NAMALWA (cell line): ENCODE results near the gene SEC14L5.
A peak's percentile ranks its signal among the peaks of the same experiment; 100 is the strongest.
"Not testable (repeated sequence)": the region's sequence is repeated elsewhere in the genome, so short reads cannot be mapped to it uniquely, and the experiment has no call there.

ENCODE experiments used
- DNase-seq: peaks from one replicate; pipeline ENCODE4 v3.0.0-alpha.2; 2015; ENCODE audit warnings: low spot score

The SEC14L5 gene

DNA sequence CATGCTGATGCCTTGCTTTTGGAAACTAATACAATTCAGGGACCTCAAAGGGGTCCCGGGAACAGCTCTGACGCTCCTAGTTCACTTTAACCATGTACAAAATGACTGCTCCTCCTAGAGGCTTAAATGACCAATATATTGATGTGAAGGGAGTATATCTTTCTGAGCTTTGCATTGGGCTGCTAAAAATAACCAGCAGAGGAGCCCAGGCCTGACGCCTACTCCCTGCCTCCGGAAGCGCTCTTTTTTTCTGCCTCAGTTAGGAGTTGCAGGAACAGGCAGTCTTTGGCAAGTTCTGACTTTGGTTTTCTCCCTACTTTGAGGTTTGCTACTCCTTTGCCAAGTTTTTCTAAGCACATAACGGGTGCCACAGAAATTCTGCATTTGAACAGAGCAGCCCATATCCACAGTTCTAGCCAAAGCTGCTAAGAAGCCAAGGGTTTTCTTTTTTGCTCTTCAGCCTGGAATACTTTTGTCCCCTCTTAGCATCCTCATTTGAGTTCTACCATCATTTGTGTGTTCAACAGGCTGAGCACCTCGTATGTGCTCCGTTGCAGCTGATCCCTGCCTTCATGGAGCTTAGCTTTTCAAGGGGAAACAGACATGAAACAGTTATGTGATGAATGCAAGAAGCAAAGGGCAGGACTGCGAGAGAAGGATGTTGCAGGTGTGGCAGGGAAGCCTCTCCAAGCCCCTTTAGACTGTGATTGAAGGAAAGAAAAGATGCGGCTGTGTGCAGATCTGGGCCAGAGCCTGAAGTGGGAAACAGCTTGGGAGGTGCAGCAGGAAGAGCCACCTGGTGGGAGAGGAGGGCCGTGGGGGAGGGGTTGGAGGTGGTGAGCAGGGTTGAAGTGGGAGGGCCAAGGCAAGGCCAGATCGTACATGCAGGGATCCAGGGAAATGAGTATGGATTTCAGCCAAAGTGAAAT lies 78.4 kb downstream of the SEC14L5 start:
- DNase-seq, result no peak

DNA sequence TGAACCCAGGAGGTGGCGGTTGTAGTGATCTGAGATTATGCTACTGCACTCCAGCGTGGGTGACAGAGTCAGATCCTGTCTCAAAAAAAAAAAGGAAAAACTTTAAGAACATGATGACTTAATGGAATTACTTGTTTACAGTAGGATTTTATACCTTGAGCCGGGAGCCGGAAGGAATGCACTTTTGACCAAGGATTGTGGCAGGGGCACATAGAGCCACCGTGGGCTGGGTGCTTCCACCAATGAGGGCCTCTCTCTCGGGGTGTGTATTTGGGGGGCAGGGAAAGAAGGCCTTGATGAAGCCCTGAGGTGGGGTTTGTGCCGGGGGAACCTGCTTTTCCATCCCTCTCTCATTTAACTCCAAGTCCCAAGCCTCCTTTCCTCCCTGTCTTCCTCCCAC lies 82.3 kb downstream of the SEC14L5 start:
- no peak for DNase-seq

DNA sequence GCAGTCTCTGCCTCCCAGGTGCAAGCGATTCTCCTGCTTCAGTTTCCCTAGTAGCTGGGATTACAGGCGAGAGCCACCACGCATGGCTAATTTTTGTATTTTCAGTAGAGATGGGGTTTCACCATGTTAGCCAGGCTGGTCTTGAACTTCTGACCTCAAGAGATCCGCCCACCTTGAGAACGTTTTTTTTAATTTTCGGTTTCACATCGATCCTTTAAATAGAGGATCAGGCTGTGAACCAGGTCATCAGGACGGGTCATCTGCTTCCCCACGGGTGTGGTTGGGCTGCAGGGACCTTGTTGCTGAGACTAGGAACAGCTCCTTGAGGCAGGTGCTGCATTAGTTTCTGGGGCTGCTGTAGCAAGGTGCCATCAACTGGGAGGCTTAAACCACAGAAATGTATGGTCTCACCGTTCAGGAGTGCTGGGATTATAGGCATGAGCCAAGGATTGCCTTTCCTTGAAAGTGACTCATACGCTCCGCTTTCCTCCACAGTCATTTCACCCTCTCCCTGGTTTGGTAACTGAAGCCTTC lies 83.5 kb downstream of the SEC14L5 start:
- no peak for DNase-seq

DNA sequence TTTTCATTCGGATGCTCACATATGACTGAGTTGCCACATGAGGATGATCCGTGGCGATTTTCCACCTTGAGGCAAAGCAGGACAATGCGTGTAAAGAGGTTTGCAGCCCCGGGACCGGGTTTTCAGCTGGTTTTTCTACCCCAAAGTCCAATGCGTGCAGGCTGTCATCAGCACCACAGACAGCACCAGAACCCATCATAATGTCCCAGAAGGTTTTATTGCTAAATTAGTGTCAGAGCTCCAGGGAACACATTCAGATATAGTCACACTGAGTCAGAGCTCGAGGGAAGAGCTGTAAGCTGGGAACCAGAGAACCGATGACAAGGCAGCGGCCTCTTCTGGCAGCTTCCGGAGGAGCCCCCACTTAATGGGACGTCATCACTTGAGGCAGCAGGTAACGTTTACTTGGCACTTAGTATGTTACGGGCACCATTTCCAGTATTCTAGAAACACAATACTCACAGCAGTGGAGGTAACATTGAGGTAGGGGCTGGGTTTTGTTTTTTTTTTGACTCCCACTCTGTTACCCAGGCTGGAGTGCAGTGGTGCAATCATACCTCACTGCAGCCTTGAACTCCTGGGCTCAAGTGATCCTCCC lies 84.5 kb downstream of the SEC14L5 start:
- DNase-seq, result no peak

DNA sequence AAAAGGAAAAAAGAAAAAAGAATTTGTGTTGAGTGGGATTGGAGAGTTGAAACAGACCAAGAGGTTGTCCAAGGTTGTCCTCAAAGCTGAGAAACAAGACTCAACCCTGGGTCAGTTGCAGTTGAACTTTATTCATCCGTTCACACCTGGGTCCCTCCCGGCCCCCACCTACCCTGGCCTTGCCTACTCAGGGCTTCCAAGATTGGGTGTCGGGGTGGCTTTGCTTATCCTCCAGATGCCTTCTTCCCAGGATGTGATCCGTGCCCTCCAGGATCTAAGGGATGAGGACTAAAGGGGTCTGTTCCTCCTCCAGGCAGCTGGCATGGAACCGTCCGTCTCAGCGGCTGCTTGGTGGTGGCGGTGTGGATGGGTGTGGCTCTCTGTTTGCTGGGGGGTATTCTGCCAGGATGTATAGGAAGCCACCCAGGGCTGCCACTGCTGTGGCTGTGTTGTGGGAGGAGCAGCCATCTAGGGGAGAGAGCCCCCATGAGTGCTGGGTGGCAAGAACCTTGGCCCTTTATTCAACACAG lies 85.9 kb downstream of the SEC14L5 start:
- DNase-seq, result no peak

DNA sequence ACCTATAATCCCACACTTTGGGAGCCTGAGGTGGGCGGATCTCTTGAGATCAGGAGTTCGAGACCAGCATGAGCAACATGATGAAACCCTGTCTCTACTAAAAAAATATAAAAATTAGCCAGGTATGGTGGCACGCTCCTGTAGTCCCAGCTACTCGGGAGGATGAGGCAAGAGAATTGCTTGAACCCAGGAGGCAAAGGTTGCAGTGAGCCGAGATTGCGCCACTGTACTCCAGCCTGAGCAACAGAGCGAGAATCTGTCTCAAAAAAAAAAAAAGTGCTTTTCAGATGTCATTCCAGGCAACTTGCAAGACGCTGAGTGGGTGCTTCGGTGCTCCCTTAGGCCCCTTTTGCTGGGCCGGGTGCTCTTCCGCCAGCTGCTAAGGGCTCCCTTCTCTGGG lies 86.5 kb downstream of the SEC14L5 start:
- DNase-seq, result not testable (repeated sequence)

DNA sequence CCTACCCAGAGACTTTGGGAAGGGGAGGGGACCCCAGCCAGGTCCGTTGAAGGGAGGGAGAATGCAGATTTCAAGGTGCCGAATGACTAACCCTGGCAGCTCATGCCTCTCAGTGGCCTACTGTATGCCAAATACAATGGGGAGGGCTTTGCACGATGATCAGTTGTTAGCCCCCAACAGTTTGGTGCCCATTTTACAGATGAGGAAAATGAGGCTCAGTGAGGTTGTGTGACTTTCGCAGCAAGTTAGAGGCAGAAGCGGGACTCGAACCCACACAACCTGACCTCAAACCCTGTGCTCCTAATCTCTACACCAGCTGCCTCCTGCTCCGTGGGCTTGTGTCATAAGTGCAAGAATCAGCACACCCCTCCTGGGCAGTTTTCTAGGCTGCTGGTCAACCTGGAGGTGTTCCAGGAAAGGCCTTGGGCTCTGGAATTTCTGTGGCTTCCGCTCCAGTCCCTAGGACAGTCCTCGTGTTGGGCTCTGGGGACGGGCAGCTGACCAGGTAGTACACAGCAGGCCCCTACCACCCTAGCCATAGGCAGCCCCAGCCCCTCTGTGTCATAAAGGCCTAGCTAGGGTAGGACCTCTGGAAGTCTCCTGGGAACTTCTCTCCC lies 87.5 kb downstream of the SEC14L5 start:
- DNase-seq, result no peak

DNA sequence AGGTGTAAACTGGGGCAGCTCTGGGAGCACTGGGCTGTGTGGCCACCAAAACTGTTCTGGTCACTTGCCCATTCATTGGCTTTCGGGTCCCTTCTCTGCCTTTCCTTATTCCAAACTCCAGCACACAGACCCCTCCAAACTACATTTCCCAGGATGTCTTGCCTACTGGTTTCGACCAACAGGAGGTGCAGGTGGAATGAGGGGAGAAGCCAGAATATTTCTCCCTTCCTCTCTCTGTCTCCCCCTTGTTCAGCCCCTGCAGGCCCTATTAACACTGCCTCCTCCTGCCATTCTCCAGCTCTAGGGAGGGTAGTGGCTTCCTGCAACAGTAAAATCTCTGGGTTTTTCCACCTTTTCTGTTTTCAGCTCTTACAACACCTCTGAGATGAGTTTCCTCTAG lies 88.8 kb downstream of the SEC14L5 start:
- no peak for DNase-seq

DNA sequence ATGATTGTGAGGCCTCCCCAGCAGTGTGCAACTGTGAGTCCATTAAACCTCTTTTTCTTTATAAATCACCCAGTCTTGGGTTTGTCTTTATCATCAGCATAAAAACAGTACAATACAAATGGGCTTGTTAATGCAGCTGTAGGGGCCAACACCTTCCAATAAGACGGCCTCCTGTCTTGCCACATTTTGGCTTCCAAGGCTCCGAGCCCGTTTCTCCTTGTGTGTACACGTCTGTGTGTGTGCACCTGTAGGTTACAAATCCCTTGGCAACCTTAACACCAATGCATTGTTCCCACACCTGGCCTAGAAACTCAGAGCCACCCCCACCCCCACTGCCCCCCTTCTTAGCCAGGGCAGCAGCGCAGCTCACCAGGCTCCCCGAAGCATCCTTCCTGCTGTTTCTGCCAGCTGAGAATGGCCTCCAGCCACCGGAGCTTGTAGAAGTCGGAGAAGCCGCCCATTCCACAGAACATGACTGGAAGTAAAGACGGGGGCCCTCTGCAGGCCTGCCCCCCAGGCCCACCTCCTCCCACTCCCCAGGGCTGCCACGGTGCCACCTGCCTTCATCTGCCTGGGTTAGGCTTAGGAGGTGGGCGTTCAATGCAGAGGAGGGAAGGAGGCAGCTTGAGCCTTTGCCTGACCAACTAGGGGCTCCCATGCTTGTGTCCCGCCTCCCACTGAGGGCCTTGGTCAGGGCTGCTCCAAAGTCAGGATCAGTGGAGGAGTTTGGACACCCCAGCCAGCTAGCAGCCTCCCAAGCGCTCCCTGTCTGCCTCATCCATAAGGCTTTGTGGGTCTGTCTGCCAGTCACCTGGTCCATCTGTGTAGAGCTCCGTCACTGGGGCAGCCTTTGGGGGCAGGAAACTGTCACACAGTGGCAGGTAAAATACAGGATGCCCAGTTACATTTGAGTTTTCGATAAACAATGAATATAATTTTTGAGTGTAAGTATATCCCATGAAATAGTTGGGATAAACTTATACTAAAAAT lies 97.0 kb downstream of the SEC14L5 start:
- DNase-seq, result no peak

DNA sequence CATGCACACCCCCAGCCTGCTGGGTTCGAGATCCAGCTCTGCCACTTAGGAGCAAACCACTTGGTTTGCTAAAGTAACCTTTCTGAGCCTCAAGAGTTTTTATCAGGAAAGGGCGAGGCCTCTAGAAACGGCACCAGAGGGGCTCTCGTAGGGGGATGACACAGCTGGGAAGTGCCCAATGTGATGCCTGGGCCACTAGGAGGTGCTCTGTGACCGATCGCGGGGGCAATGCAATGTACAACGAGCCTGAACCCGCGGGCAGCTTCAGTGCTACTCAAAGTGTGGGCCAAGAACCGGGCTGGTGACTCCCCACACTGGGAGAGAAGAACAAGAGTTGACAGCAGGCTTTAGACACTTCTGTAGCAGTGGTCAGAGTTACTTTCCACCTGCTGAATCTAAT lies 98.2 kb downstream of the SEC14L5 start:
- peak; percentile 77 for DNase-seq

DNA sequence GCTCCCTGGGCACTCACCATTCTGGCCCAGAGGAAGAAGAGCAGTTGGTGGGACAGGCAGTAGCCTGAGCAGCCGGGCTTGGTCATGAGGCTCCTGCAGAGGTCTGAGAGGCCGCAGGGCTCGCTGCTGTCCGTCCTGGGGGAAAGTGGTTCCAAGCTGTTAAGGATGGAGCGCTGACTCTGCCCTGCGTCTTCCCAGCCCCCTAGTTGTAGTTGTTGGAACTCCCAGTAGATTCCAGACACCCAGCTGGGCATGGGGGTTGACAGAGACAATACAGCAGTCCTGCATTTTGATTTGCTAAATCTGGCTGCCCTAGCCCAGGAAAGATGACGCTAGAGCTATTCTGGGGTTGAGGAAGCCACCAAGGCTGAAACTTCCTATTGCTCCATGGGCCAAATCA lies 100.3 kb downstream of the SEC14L5 start:
- no peak for DNase-seq

DNA sequence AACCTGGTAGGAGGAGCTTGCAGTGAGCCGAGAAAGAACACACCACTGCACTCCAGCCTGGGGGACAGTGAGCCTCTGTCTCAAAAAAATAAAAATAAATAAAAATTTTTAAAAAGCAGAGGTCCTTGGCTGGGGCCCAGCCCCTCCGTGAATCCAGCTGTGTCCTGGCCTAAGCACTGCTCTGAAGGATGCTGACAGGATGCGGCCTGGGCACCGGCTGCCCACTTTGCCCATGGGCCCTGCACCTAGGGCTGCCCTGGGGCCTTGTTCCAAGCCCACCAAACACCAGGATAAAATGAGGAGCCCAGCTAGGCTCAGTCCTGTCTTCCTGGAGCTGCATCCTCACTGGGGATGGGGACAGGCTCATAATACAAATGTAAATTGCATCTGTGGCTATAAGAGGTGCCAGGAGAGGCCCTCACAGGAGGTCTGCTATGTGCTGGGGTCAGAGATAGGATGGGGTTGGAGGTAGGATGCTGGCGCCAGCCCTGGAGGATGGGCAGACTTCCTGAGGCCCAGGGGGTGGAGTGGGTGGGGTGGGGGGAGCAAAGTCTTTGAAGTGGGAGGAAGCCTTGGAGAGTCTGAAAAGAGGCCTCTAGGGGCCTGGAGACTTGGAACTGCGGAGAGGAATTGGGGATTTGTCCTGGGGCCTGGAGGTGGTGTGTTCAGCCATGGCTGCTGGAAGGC lies 101.4 kb downstream of the SEC14L5 start:
- no peak for DNase-seq

DNA sequence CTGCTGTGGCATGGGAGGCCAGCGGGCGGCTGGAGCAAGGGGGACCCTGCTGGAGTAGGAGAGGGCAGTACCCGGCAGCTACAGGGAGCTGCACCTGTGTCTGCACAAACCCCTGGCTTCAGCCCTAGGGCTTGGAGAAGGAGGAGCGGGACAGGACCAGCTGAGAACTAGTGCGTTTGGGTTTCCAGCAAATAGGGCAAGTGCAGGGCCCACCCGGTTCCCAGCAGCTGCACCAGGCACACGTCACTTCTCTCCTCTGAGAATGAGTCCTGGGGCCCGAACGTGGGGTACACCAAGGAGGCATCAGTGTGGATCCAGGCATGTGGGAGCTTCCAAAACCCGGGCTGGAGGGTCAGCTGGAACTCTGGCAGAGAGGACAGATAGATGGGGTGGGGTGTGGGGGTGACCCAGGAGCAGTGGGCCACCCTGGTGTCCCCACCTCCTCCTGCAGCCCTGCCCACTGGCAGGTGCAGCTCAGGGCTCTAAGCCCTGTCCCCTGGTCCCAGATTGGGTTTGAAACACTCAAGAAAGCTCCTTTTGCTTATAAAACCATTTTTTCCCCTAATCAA lies 102.0 kb downstream of the SEC14L5 start:
- no peak for DNase-seq

DNA sequence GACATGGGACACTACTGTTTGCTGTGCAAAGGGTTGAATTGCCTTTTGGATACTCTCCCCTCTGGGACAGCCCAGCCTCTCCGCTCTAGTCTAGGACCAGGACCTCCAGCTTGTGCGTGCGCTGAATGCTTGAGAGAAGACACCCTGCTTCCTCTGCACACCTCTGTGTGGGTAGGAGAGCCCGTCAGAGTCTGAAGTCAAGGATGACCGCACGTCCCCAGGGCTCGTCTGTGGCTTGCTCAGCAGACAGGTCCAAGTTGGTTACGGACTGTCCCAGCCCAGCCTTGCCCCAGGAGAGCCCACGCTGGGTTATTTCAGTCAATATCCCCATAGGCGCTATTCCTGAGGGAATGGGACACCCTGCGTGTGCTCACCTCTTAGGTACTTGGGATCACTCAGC lies 103.9 kb downstream of the SEC14L5 start:
- no peak for DNase-seq

DNA sequence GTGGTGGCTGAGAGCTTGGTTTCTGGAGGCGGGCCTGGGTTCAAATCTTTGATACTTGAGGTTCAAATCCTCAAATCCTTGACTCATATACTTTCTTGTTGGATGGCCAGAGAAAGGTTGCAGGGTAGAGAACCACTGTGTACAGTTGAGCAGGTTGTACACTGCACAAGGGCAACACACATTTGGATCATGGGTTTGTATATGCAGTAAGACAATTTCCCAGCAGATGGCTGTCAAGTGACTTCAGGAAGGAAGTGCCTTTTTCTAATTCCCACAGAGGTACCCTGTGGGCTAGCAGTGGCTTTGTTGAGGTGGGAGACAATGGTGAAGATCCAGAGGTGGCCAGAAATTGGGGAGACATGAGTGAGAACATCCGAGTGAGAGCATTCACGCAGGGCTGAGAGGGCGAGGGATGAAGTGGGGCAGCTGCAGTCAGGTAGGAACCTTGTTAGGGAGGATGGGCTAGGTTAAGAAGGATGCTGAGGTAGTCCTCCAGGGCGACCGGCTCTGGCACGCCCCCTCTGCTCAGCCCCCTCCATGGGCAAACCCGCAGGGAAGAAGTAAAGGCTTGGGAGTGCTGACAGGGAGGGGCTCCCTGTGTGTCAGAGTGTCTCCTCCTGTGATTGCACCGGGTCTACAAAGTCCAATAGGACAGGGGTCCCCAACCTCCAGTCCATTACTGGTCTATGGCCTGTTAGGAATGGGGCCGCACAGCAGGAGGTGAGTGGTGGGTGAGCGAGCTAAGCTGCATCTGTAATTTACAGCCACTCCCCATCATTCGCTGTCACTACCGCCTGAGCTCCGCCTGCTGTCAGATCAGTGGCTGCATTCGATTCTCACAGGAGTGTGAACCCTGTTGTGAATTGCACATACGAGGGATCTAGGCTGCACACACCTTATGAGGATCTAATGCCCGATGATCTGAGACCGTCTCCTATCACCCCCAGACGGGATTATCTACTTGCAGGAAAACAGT lies 104.9 kb downstream of the SEC14L5 start:
- DNase-seq, result peak; percentile 35

DNA sequence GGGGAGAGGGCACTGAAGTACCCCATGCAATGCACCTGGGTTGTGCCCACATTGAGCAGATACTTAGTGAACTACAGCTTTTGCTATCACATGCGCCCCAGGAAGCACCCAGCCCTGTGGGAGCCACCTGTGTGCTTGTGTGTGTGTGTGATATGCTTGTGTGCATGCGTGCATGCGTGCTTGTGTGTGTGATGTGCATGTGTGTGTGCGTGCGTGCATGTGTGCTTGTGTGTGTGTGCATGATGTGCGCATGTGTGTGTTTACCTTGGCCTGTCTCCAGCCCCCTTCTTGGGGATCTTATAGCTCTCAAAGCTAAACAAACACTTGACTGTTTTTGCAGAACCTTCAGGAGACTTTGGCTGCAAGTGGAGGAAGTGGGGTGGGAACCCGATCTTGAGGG lies 106.8 kb downstream of the SEC14L5 start:
- no peak for DNase-seq

DNA sequence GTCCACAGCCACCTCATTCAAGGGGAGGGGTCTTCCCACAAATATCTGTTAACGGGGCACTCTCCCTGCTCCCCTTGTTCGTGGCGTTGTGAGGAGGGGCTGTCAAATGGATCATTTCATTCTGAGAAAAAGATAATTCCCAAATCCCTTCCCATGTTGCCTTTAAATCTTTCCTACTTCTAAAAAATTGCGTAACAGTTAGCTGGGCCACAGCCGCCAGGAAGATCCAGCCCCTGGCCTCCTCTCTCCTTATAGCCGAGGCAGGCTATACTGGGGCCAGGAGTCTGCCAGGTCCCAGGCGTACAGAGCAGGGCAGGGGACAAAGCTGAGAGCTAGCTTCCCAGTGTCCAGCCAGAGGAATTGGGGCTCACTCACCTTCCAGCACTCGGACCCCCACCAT lies 107.2 kb downstream of the SEC14L5 start:
- no peak for DNase-seq

DNA sequence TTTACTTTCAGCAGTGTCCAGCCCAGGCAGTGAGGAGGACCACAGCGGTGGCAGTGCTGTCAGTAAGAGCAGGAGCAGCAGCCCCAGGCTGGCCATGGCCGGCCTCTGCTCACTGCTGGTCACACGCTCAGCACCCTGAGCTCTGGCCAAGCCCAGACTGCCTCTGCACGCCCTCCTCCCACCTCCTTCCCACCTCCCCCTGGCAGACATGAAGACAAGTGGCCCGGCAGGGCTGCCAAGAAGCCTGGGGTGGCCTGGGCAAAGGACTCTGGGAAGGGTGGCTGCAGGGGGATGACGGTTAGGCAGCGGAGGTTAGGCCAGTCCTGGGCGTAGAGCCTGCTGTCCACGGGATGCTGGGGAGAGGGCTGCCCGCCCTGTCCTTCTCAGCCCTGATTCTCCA lies 107.7 kb downstream of the SEC14L5 start, which contains the start of gene C16orf89:
C16orf89 (minus strand) TSS at position 144 of the 400 bp plus-strand sequence; CDS start at position 96, 48 bp downstream.
- DNase-seq, result no peak

DNA sequence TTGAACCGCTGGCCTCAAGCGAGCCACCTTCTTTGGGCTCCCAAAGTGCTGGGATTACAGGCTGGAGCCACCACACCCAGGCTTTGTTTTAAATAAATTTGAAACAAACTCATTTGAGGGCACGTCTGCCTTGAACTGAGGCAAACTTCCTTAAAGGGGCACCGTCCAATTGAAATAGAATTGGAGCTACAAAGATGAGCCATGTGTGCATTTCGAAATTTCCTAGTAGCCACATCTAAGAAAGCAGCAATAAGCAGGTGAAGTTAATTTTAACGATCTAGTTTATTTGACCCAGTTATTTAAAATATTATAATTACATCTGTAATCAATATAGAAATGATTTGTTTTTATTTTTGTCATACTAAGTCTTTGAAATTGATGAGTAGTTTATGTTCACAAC lies 108.4 kb downstream of the SEC14L5 start:
- DNase-seq, result no peak
